GM18858 (cell line): ENCODE data around the gene ECEL1.

ENCODE experiments used
- ATAC-seq: cut with Tn5 transposase; IDR thresholded peaks from one replicate; pipeline ENCODE4 v1.9.1; 2021; ENCODE audit not compliant: unreplicated experiment

The ECEL1 gene

DNA sequence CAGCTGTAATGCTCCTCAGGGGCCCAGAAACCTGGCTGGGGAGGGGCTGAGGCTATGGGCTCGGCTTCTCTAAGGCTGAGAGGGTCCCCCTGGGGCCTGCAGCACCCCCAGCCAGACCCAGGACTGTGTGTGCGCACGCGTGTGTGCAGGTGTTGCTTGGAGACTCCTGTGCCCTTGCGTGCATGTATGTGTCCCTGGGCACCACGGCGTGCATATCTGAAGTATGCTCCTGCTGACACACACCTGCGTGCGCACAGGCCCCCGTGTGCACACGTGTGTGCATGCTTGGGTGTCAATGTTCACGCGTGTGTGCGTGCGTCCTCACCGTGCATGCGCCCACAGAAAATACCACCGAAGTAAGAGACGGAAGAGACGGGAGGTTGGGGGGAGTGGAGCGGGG lies 14.9 kb upstream of the ECEL1 start:
- ATAC-seq = no peak

DNA sequence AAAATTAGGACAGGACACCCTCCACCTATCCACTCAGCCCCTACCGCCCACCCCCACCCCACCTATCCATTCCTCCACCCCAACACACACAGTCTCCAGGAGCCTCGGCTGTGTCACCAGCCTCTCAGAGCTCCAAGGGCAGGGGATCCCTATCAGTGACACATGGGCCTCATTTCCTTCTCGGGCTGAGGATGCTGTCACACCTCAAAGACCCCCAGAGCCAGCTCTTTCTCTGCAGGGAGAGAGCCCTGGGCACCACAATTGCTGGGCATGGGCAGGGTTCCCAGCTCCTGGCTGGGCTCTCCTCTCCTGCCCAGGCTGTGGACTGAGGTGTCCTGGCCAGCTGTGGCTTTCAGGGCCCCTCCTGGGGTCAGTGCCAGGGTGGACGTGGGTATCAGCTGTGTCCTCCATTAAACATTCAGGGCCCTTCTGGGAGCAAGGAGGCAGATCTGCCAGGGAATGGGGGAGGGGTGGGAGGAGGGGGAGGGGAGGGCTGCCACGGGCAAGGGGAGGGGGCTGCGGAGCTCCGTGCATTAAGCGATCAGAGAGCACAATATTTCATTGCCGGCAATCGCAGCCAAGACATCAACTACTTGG lies 14.3 kb upstream of the ECEL1 start:
- ATAC-seq = no peak

- no peak for ATAC-seq
These were observed 13.7 kb upstream of the ECEL1 start for GRCh38 chr2:232501331-232501771.

DNA sequence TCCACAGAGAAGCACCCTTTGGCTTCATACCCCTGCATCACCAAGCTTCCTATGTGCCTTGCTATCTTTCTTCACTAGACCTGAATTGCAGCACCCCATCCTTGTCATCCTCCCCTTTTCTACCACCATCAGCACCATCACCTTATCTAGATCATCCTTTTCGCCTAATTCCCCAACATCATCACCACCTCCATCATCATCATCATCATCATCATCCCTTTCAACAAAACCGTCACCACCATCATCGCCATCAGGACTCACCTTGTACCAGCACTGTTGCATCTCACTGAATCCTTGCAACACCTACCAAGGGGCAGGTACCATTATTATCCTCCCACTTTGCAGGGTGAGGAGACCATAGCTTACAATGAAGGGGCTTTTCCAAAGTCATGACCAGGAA lies 10.8 kb upstream of the ECEL1 start:
- no peak for ATAC-seq

GRCh38 chr2:232497348-232497747 lies 9.7 kb upstream of the ECEL1 start:
- ATAC-seq = no peak

DNA sequence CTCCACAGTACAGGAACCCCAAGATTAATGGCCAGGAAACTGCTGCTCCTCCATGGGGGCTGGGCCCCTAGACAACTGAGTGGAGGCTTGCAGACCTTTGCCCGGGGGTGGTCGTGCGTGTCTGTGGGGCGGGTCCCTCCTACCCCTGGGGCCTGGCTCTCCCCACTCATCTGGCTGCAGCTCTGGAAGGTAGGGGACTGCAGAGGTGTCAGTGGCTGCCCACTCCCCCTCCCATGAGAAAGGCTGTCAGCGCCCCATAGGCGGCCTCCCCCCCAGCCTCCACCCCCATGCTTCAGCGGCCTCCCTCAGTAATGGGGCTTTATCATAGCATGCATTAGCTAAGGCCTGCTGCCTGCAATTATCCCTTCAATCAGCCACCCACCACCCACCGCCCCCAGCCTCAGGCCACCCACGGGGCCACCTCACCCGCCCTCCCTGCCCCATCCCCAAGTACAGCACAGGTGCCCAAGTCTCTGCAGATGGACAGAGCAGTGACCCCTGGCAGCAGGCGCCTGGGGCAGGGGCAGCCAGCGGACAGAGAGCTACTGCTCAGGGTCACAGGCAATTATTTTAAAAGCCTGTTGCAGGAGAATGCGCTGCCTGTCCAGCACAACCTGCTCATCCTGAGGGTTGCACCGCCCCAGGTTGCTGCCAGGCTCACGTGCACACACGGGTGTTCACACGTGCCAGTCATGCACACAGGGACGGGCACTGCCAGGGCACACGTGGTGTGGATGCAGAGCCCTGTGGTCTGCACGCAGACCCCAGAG lies 9.1 kb upstream of the ECEL1 start:
- no peak for ATAC-seq

DNA sequence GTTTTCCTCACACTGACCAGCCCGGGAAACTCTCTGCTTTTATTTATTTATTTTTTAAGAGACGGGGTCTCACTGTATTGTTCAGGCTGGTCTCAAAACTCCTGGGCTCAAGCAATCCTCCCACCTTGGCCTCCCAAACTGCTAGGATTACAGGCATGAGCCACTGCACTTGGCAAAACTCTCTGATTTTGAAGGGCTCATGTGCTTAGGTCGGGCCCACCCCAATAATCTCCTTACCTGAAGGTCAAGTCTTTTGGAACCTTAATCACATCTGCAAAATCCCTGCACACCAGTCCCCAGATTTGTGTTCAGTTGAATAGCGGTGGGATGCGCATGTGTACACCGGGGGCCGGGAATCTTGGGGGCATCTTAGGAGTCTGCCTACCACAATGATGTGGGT lies 7.7 kb upstream of the ECEL1 start:
- no peak for ATAC-seq

- no peak for ATAC-seq
These were observed 6.9 kb upstream of the ECEL1 start for GRCh38 chr2:232494542-232494941.

DNA sequence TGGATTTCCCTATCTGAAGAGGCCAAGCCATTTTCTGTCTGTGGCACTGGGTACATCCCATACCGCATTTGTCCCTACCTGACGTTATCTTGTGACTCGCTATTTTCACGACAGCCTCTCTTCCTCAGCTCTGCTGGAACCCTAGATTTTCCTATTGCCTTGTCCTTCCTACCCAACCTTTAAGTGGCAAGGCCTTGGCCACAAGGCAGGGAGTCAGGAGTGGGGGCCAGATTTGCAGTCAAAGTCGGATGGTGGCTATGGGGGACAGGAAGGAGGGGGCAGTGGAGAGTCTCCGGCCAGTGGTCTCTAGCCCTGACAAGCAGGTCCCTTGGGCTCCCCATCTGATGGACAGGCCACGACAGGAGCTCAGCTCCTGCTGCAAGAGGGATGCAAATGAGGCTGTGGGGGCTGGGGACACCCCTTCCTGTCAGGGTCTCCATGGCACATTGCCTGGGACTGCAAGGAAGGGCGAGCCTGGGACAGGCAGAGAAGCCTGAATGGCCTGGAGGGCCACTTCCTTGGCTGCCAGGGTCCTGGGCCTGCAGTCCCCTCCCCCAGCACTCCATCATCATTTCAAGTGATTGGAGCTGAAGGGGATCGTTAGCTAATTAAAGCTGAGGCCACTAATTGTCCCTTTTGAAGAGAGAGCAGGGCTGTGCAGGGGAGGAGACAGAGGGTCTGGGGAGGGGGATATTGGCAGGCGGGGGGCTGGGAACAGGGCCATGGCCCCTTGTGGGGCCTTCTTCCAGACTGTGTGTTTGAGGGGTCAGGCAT lies 6.3 kb upstream of the ECEL1 start:
- ATAC-seq = no peak

GRCh38 chr2:232492963-232493700 lies 5.5 kb upstream of the ECEL1 start:
- no peak for ATAC-seq

DNA sequence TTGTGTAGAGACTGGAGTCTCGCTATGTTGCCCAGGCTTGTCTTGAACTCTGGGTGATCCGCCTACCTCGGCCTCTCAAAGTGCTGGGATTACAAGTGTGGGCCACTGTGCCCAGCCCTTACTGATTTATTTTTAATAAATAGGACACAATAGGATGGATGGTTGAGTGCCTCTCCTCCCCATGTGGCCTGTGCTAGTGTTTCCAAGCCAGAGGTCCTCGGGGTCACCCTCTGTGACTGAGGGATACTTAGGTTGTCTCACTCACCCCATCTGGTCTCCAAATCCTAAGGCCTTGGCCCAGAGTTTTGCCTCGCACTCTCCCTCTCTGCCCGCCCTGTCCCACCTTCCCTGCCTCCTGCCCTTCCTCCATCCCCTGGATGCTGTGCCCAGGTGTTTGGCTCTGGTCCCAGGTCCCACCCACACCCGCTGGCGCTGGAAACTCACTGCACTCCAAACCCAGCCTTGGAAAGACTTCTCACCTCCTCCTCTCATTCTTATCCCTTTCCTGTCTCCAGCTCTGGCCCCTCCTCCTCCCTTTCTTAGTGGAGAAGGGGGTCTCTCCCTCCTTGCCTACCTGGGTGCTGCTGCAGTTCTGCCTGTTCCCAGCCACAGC lies 4.7 kb upstream of the ECEL1 start:
- no peak for ATAC-seq

DNA sequence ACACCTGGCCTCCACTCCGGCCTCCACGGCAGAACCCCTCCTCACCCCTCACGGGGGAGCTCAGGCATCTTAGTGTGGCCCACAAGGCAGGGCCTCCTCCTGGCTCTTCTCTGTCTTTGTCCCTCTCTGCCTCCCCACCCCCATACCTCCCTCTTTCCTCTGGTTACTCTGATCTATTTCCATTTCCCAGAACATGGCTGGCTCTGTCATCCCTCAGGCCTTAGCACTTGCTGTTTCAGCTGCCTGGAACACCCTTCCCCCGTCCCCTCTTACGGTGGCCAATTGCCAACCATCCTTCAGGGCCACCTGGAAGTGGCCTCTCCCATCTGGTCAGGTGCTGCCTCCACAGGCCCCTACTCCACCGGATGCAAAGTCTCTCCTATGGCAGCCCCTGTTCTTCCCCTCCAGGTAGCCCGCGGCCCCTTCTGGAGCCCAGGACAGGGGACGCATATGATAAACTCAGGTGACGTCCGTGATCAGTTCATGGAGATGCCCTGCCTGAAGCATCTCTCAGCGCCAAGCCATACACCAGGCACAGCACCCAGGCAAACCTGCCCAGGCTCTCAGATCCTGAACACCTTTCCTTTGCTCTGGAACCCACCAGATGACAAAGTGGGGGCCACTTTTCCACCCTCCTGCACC lies 3.6 kb upstream of the ECEL1 start:
- no peak for ATAC-seq

DNA sequence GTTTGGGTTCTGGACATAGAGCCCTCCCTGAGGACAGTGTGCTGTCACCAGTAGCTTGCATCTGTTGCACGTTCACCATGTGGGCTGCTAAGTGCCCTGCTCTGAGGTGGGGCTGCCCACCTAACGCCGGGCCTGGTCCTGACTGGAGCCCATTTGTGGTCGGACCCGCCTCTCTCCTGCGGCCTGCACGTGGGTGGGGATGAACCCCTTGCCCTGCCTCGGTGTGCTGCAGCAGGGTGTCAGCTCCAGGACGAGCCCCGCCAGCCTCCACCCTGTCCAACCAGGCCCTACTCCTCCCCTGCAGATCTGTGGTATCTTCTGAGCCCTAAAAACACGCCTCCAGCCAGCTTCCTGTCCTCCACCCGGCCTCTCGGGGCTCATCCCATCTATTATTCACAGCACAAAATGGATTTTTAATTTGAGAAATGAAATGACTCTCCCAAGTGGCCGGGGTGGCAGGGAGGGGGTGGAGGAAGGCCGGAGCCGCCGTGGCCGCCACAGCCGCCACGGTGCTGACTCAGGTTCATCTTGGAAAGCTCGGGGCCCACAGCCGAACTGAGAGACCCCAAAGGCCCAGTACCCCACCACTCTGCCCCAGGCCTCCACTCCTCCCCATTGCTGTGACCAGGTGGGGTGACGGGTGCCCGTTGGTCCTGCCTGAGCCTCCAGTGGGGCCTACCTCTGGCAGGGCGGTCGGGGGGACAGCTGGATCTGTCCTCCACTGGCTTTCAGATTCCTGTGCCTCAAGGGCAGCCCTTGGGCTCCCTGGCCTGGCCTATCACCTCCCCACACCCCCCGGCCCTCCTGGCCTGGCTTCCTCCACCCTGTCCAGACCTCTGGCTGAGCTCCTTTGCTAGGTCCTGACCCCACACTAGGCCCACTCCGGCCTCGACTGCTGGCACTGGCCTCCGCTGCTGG lies 2.8 kb upstream of the ECEL1 start:
- no peak for ATAC-seq

GRCh38 chr2:232489516-232490220 lies 2.0 kb upstream of the ECEL1 start:
- ATAC-seq = no peak

GRCh38 chr2:232488721-232489300 lies 1.2 kb upstream of the ECEL1 start:
- ATAC-seq = no peak

- ATAC-seq = no peak
These were observed 570 bp upstream of the ECEL1 start for GRCh38 chr2:232488097-232488711.

DNA sequence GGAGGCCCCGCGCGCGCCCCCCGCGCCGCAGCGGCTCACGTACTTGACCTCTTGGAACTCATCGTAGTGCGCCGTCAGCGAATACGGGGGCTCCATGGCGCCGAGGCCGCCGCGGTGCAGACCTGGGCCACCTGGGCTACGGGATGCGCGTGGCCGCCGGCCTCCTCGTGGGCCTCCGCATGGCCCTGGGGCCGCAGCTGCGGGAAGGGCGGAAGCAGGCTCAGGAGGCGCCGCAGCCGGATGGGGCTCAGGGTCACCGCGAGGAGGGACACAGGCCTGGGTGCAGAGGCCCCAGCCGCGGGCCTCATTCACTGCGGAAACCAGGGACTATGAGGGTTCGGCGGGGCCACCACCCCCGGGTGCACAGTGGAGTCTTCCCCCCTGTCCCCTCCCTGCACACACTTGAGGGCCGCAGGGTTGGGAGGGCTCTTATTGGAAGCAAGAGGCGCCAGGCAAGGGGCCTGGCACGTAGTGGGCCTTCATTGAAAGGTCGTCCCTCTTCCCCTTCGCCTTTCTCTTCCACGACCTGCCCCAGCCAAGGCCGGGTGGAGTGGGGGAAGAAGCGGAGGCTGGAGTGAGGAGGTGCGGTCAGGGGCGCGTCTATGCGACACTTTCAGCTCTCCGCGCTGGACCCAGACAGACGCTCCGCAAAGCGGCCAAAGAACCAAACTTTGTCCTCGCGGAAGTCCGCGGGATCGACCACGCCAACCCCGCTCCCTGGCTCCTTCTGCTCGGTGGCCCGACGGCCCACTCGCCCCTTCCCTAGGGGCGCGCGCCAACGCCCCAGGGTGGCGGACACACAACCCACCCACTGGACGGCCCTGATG lies 863 bp downstream of the ECEL1 start:
- ATAC-seq = no peak
